GM18909 (cell line): ENCODE data around the gene NAB1.
A peak's percentile ranks its signal among the peaks of the same experiment; 100 is the strongest.
"Not testable (repeated sequence)": the region's sequence is repeated elsewhere in the genome, so short reads cannot be mapped to it uniquely, and the experiment has no call there.

Source experiments
- ATAC-seq: cut with Tn5 transposase; IDR thresholded peaks from one replicate; pipeline ENCODE4 v1.9.1; 2021; ENCODE audit warnings: mild to moderate bottlenecking; ENCODE audit not compliant: unreplicated experiment, poor library complexity

Gene NAB1

GRCh38 chr2:190707726-190708125 lies 58.8 kb downstream of the NAB1 start:
- ATAC-seq = no peak

DNA sequence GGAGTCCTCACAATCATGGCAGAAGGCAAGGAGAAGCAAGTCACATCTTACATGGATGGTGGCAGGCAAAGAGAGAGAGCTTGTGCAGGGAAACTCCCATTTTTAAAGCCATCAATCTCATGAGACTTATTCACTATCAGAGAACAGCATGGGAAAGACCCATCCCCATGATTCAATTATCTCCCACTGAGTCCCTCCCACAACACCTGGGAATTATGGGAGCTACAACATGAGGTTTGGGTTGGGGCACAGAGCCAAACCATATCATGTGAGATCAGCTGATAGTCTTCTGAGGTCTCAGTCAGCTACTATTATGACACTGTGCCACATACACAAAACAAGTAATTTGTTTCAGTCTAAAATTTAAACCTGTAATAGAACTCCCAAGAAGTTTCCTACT lies 59.8 kb downstream of the NAB1 start:
- not testable (repeated sequence) for ATAC-seq

GRCh38 chr2:190711069-190711468 lies 62.2 kb downstream of the NAB1 start:
- no peak for ATAC-seq

DNA sequence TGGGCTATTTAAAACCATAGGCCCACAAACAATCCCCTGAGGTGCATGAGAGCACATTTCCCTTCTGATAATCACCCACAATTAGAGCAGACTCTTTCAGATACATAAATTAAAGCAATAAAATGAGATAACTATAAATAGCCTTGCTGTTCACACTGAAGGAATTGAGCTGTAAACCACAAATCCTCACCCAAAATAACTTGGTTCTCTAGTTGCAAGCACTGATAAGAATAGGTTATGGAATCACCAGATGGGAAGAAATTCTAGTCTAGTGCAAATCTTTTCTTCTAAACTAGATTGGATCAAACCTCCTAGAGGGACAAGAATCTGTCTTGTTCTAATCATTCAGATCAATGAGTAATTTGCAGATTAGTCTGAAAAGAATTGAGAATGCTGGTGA lies 64.6 kb downstream of the NAB1 start:
- ATAC-seq = no peak

DNA sequence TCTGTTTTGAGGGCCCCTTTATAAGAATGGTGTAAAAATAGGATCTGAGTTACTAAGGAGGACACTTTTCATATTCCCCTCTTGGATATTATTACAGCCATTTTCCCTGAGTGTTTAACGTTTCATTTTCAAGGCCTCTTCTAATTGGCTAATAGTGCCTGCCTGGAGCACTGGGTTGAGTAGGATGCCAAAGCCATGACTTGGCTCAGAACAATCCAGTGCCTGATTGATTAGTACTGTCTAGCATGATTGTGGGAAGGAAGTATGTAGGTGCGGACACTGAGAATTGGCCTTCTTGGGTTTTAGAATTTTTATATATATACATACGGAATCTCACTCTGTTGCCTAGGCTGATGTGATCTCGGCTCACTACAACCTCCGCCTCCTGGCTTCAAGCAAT lies 66.1 kb downstream of the NAB1 start:
- ATAC-seq = no peak

- no peak for ATAC-seq
Observed at GRCh38 chr2:190716176-190716807, 67.4 kb downstream of the NAB1 start.

DNA sequence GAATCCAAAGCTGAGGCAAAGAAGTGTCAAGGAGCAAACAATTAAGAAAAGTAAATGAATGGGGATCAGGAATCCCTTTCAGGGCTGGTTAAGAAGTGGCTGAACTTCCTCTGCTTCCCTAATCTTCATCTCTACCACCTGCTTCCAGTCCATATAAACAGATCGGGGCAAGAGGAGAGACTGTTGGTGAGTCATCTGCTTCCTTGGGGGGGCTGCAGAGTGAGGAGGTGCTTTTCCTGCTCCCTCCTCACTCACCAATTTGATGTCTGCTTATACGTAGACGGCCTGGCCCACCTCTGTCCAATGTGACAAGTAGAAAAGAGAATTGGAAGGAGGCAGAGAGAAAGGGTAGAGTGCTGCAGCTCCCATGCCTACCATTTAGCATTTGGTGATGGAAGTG lies 68.4 kb downstream of the NAB1 start:
- ATAC-seq = no peak

GRCh38 chr2:190717764-190718651 lies 69.1 kb downstream of the NAB1 start:
- ATAC-seq = no peak

DNA sequence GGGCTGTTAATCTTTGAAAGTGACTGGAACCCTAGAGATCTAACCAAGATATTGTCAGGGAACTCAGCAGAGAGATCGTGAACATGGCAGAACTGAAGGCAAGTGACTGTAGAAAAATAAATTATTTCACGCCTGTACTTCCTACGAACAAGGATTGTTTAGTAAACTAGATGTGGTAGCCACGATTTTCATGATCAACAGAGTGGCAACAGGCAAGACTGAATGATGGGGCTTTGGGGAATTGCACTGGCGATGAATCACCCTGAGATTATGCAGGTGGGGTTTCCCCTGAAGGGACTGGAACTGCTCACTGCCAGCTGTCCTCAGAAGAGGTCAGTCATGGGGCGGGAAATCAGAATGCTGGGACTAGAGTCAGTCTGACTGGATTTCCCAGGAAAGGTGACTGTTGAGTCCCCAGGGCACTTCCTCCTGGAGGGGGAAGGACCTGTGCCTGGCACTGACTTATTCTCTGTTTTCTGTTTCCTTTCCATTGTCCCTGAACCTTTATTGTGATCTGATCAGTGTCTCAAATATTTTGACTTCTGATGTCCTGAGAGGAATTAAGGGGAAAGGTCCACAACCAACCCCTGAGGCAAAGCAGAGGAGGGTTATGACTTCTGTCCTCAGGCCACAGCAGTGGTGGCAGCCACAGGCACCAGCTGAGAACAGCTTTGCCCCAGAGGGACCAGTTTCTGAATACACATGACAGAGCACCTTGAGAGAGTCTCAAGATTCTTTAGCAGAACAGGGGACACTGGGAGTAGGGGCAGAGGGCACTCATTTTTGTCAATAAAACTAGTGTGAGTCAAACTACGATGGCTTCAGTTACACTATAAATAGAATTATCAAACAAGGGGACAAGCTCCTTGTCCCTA lies 70.0 kb downstream of the NAB1 start:
- ATAC-seq = peak; percentile 68

GRCh38 chr2:190720276-190720675 lies 71.4 kb downstream of the NAB1 start:
- ATAC-seq = no peak

GRCh38 chr2:190720691-190721090 lies 71.8 kb downstream of the NAB1 start:
- no peak for ATAC-seq

DNA sequence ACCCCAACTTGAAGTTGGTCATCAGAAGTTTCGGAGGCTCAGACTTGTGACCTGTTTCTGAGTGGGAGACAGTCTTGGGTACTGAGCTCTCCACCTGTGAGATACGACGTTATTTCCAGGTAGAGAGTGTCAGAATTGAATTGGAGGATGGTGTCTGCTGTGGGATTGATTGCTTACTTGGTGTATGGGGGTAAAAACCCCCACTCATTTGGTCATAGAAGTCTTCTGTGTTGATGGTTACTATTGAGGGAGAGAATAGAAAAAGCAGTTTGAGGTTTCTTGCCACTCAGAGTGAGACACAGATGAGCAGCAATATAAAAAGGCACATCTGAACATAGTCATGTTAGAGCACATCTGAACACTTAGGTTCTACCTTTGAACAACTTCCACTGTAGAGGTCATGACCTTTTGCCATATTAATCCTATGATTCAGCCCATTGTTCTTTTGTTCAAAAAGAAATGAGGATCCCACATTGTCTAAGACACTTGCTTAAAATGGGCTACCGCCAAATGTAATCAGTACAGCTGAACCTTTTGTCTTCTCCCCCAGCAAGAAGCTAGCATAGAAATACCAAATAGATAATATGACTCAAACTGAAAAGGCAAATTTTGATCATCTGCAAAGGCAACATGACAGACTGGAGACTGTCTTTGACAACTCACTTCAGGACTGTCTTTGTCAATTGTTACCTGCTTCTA lies 73.3 kb downstream of the NAB1 start:
- ATAC-seq = peak; percentile 68

- peak; percentile 8 for ATAC-seq
Observed at GRCh38 chr2:190722835-190723234, 74.0 kb downstream of the NAB1 start.

GRCh38 chr2:190723397-190724090 lies 74.7 kb downstream of the NAB1 start:
- no peak for ATAC-seq

- ATAC-seq = no peak
Observed at GRCh38 chr2:190726255-190726654, 77.4 kb downstream of the NAB1 start.

DNA sequence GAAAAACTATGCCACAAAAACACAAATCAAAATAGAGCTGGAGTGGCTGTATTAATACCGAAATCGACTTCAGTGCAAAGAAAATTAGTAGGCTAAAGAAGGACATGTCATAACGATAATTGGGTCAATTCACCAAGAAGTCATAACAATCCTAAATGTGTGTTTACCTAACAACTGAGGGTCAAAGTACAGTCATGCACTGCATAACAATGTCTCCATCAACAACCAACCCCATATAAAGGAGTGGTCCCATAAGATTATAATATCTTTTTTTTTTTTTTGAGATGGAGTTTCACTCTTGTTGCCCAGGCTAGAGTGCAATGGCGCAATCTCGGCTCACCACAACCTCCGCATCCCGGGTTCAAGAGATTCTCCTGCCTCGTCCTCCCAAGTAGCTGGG lies 87.5 kb downstream of the NAB1 start:
- no peak for ATAC-seq

DNA sequence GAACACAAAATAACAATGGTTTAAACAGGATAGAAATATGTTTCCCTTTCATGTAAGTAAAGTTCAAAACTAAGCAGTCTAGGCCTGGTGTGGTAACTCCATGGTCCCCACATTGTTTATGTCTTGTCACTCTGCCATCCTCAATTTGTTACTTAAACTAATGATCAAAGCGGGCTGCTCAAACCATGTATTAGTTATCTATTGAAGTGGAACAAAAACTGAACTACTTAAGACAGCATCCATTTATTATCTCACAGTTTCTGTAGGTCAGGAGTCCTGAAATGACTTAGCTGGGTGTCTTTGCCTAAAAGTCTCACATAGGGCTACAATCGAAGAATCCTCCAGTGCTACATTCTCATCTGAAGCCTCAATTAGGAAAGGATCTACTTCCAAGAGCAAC lies 91.6 kb downstream of the NAB1 start:
- ATAC-seq = no peak
